Measurements from ENCODE around the gene EFNB2.

EFNB2 gene

DNA sequence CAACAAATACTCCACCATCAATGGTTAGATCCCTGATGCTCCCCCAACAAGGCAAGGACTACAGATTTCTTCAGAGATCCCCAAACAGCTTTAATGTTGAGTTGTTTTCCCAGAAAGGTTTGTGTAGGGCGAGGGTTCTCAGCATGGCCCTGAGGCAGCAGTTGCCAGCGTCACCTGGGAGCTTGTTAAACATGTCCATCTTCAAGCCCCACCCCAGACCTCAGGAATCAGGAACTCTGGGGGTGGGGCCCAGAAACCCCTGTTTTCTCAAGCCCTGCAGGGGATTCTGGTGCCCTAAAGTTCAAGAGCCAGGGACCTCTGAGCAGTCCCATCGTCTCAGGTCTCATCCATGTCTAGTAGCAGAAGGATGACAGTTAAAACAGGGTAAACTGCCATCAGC is 9.6 kb downstream of the EFNB2 start (continued):
- TF ChIP-seq, protein P1, sequence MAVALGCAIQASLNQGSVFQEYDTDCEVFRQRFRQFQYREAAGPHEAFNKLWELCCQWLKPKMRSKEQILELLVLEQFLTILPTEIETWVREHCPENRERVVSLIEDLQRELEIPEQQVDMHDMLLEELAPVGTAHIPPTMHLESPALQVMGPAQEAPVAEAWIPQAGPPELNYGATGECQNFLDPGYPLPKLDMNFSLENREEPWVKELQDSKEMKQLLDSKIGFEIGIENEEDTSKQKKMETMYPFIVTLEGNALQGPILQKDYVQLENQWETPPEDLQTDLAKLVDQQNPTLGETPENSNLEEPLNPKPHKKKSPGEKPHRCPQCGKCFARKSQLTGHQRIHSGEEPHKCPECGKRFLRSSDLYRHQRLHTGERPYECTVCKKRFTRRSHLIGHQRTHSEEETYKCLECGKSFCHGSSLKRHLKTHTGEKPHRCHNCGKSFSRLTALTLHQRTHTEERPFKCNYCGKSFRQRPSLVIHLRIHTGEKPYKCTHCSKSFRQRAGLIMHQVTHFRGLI (tag by site-specific recombination; IDR thresholded peaks at IDR 0.05) = no peak
- TF ChIP-seq ZNF311 (tag by site-specific recombination; IDR thresholded peaks at IDR 0.05; ENCODE audit: borderline replicate concordance) = no peak
- TF ChIP-seq, protein P2, sequence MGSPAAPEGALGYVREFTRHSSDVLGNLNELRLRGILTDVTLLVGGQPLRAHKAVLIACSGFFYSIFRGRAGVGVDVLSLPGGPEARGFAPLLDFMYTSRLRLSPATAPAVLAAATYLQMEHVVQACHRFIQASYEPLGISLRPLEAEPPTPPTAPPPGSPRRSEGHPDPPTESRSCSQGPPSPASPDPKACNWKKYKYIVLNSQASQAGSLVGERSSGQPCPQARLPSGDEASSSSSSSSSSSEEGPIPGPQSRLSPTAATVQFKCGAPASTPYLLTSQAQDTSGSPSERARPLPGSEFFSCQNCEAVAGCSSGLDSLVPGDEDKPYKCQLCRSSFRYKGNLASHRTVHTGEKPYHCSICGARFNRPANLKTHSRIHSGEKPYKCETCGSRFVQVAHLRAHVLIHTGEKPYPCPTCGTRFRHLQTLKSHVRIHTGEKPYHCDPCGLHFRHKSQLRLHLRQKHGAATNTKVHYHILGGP (tag by site-specific recombination; IDR thresholded peaks at IDR 0.05) = no peak
- TF ChIP-seq YY2 (tag by site-specific recombination; IDR thresholded peaks at IDR 0.05) = no peak
- TF ChIP-seq ZNF548 (tag by site-specific recombination; IDR thresholded peaks at IDR 0.05) = no peak
- TF ChIP-seq, protein P3, sequence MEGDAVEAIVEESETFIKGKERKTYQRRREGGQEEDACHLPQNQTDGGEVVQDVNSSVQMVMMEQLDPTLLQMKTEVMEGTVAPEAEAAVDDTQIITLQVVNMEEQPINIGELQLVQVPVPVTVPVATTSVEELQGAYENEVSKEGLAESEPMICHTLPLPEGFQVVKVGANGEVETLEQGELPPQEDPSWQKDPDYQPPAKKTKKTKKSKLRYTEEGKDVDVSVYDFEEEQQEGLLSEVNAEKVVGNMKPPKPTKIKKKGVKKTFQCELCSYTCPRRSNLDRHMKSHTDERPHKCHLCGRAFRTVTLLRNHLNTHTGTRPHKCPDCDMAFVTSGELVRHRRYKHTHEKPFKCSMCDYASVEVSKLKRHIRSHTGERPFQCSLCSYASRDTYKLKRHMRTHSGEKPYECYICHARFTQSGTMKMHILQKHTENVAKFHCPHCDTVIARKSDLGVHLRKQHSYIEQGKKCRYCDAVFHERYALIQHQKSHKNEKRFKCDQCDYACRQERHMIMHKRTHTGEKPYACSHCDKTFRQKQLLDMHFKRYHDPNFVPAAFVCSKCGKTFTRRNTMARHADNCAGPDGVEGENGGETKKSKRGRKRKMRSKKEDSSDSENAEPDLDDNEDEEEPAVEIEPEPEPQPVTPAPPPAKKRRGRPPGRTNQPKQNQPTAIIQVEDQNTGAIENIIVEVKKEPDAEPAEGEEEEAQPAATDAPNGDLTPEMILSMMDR (tag by site-specific recombination; IDR thresholded peaks at IDR 0.05) = no peak
- TF ChIP-seq, protein P4, sequence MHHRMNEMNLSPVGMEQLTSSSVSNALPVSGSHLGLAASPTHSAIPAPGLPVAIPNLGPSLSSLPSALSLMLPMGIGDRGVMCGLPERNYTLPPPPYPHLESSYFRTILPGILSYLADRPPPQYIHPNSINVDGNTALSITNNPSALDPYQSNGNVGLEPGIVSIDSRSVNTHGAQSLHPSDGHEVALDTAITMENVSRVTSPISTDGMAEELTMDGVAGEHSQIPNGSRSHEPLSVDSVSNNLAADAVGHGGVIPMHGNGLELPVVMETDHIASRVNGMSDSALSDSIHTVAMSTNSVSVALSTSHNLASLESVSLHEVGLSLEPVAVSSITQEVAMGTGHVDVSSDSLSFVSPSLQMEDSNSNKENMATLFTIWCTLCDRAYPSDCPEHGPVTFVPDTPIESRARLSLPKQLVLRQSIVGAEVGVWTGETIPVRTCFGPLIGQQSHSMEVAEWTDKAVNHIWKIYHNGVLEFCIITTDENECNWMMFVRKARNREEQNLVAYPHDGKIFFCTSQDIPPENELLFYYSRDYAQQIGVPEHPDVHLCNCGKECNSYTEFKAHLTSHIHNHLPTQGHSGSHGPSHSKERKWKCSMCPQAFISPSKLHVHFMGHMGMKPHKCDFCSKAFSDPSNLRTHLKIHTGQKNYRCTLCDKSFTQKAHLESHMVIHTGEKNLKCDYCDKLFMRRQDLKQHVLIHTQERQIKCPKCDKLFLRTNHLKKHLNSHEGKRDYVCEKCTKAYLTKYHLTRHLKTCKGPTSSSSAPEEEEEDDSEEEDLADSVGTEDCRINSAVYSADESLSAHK (tag by site-specific recombination; IDR thresholded peaks at IDR 0.05) = no peak
- no peak for TF ChIP-seq ZXDB (tag by site-specific recombination; IDR thresholded peaks at IDR 0.05)
- no peak for TF ChIP-seq GLI4 (tag by site-specific recombination; IDR thresholded peaks at IDR 0.05)
- TF ChIP-seq ZNF404 (tag by site-specific recombination; IDR thresholded peaks at IDR 0.05) = no peak
- no peak for TF ChIP-seq HOXD13 (CRISPR knock-in tag; IDR thresholded peaks at IDR 0.05; ENCODE audit: borderline replicate concordance)
- TF ChIP-seq, protein P5, sequence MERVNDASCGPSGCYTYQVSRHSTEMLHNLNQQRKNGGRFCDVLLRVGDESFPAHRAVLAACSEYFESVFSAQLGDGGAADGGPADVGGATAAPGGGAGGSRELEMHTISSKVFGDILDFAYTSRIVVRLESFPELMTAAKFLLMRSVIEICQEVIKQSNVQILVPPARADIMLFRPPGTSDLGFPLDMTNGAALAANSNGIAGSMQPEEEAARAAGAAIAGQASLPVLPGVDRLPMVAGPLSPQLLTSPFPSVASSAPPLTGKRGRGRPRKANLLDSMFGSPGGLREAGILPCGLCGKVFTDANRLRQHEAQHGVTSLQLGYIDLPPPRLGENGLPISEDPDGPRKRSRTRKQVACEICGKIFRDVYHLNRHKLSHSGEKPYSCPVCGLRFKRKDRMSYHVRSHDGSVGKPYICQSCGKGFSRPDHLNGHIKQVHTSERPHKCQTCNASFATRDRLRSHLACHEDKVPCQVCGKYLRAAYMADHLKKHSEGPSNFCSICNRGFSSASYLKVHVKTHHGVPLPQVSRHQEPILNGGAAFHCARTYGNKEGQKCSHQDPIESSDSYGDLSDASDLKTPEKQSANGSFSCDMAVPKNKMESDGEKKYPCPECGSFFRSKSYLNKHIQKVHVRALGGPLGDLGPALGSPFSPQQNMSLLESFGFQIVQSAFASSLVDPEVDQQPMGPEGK (tag by site-specific recombination; IDR thresholded peaks at IDR 0.05) = no peak

DNA sequence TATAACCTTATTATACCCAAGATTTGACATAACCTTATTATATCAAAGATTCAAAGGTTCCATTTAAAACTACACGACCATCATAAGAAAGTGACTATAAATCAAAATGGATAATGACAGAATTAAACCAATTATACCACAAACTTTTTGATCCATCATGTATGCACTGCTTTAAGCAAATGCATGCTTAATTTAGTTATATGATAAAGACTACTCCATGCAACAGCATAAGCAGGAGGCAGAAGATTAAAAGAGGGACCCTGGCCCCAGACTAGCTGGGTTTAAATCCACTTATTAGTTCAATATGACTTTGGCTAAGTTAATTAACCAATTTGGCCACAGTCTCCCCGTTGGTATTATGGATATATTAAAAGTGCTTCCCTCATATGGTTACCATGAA is 11.4 kb downstream of the EFNB2 start:
- peaks cover 0 to 5% of the 10 kb centered on the region in 2 experiments; a peak in 1 of 3 replicates for H3K36me3 ChIP-seq (ENCODE audit: control insufficient read depth in 2 of 2, insufficient read depth in 1 of 2, low read length in 2 of 2)
- peaks cover 46% of the 10 kb centered on the region for H3K4me1 ChIP-seq (ENCODE audit: control insufficient read depth, insufficient read depth, low read length)
- no peak overlapping the region for H3K4me3 ChIP-seq (ENCODE audit: low read depth, low read length)
- CTCF ChIA-PET = interaction anchor here (0.7 kb wide), 1 partner anchor 487 kb away, joined by 3 read pairs; no protein-coding TSS in a partner anchor
- H3K9me3 ChIP-seq (ENCODE audit: control insufficient read depth, insufficient read depth, low read depth, low read length) = no peaks in the 10 kb centered on the region
- H3K27ac ChIP-seq (ENCODE audit: extremely low read depth, low read depth, low read length) = no peak overlapping the region
- POLR2A ChIA-PET = no interaction called here
- TF ChIP-seq ZBTB21 (tag by site-specific recombination; IDR thresholded peaks at IDR 0.05) (no peak), ZNF621 (tag by site-specific recombination; IDR thresholded peaks at IDR 0.05) (no peak), ZNF768 (tag by site-specific recombination; IDR thresholded peaks at IDR 0.05) (no peak), ZNF2 (tag by site-specific recombination; IDR thresholded peaks at IDR 0.05) (no peak)
- TF ChIP-seq, protein P6, sequence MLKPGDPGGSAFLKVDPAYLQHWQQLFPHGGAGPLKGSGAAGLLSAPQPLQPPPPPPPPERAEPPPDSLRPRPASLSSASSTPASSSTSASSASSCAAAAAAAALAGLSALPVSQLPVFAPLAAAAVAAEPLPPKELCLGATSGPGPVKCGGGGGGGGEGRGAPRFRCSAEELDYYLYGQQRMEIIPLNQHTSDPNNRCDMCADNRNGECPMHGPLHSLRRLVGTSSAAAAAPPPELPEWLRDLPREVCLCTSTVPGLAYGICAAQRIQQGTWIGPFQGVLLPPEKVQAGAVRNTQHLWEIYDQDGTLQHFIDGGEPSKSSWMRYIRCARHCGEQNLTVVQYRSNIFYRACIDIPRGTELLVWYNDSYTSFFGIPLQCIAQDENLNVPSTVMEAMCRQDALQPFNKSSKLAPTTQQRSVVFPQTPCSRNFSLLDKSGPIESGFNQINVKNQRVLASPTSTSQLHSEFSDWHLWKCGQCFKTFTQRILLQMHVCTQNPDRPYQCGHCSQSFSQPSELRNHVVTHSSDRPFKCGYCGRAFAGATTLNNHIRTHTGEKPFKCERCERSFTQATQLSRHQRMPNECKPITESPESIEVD (tag by site-specific recombination; IDR thresholded peaks at IDR 0.05) = no peak
- TF ChIP-seq, protein P7, sequence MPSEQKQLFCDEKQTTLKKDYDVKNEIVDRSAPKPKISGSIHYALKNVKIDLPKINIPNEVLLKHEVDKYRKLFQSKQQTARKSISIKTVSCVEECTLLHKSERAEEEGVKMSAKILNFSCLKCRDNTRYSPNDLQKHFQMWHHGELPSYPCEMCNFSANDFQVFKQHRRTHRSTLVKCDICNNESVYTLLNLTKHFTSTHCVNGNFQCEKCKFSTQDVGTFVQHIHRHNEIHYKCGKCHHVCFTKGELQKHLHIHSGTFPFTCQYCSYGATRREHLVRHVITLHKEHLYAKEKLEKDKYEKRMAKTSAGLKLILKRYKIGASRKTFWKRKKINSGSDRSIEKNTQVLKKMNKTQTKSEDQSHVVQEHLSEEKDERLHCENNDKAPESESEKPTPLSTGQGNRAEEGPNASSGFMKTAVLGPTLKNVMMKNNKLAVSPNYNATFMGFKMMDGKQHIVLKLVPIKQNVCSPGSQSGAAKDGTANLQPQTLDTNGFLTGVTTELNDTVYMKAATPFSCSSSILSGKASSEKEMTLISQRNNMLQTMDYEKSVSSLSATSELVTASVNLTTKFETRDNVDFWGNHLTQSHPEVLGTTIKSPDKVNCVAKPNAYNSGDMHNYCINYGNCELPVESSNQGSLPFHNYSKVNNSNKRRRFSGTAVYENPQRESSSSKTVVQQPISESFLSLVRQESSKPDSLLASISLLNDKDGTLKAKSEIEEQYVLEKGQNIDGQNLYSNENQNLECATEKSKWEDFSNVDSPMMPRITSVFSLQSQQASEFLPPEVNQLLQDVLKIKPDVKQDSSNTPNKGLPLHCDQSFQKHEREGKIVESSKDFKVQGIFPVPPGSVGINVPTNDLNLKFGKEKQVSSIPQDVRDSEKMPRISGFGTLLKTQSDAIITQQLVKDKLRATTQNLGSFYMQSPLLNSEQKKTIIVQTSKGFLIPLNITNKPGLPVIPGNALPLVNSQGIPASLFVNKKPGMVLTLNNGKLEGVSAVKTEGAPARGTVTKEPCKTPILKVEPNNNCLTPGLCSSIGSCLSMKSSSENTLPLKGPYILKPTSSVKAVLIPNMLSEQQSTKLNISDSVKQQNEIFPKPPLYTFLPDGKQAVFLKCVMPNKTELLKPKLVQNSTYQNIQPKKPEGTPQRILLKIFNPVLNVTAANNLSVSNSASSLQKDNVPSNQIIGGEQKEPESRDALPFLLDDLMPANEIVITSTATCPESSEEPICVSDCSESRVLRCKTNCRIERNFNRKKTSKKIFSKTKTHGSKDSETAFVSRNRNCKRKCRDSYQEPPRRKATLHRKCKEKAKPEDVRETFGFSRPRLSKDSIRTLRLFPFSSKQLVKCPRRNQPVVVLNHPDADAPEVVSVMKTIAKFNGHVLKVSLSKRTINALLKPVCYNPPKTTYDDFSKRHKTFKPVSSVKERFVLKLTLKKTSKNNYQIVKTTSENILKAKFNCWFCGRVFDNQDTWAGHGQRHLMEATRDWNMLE (tag by site-specific recombination; conservative IDR thresholded peaks at IDR 0.05; ENCODE audit: low read depth) = no peak
- TF ChIP-seq, protein P8, sequence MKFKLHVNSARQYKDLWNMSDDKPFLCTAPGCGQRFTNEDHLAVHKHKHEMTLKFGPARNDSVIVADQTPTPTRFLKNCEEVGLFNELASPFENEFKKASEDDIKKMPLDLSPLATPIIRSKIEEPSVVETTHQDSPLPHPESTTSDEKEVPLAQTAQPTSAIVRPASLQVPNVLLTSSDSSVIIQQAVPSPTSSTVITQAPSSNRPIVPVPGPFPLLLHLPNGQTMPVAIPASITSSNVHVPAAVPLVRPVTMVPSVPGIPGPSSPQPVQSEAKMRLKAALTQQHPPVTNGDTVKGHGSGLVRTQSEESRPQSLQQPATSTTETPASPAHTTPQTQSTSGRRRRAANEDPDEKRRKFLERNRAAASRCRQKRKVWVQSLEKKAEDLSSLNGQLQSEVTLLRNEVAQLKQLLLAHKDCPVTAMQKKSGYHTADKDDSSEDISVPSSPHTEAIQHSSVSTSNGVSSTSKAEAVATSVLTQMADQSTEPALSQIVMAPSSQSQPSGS (tag by site-specific recombination; IDR thresholded peaks at IDR 0.05; ENCODE audit: low read depth) = no peak
